Epithelial cell of prostate (primary cell): ENCODE data around the gene GALR3.

Experiments
- DNase-seq: peaks from one replicate; pipeline ENCODE4 v3.0.0-alpha.2; 2011; ENCODE audit warnings: low read depth, low spot score
- H3K27ac ChIP-seq: fragments of 450-650 bp; 2 replicates; pipeline ENCODE4 v1.5.1; 2017; ENCODE audit warnings: mild to moderate bottlenecking

The GALR3 gene

DNA sequence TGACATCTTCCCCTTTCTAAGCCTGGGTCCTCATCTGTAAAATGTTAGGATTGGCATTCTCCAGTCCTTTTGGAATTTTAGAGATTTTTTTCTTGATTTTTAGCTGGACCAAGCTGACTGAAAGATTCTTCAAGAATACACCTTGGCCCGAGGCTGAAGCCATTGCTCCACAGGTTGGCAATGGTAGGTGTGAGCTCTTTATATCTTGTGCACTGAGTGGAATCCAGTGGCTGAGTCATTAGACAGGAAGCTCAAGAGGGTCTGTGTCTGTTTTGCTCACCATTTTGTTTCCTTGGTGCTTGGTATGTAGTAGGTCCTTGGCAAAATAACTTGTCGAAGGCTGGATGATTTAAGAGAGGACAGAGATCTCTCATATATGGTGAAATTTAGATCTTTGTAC lies 32.3 kb downstream of the GALR3 start:
- H3K27ac ChIP-seq, result peak overlapping the region; percentile 17

DNA sequence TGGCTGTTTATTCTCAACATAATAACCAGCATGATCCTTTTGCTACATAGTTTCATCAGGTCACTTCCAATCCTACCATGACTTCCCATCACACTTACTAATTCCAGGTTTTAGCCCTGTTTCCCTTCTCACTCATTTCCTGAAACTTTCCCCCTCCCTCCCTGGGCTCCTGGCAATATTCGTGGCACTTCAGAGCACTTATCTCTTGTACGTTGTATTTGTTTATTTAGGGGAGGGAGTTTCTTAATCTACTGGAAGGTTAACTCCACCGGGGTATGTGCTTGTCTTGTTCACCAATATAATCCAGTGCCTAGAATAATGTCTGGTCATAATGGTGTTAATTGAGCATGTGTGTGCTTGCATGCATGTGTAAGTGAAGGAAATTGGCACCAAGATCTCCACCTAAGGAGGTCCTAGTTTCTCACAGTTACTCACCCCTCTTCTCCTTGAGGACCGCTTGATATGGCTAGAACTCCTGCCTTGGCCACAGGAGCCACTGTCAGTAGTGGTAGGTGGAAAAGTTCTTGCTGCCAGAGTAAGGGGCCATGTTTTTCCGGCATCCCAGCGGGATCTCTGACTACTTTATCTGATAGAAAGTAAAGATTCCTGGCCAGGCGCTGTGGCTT lies 37.7 kb downstream of the GALR3 start:
- no peak overlapping the region for H3K27ac ChIP-seq
- DNase-seq, result no peak

More for the DNA sequence above, 32.3 kb downstream of the GALR3 start:
- DNase-seq, result no peak

DNA sequence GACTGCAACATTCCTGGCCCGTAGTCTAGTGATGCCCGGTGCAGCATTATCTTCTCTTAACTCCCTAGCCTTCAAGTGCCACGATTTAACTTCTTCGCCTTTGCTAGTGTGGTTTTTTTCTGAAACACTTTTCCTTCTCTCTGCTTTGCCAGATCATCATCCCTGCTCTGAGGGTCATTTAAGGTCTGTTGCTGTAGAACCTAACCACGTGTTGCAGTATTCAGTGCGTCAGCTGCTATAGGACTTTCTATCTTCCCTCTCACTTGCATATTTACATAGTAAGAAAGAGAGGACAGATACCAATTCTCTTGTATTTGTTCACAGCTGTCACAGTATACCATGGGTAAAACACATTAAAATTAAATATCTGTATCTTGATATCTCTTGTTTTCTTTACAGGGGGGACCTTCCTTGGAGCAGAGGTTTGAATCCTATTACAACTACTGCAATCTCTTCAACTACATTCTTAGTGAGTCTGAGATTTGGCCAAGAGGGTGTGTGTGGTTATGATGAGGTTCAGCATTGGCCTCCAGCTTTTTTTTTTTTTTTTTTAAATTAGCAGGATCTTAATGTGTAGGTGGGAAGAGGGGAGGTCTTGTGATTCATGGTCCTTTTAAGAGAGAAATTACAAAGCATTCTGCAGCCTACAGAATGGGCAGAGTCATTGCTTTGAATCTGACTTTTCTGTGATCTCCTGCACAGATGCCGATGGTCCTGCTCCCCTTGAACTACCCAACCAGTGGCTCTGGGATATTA lies 39.6 kb downstream of the GALR3 start:
- no peak for DNase-seq
- H3K27ac ChIP-seq, result no peak overlapping the region

DNA sequence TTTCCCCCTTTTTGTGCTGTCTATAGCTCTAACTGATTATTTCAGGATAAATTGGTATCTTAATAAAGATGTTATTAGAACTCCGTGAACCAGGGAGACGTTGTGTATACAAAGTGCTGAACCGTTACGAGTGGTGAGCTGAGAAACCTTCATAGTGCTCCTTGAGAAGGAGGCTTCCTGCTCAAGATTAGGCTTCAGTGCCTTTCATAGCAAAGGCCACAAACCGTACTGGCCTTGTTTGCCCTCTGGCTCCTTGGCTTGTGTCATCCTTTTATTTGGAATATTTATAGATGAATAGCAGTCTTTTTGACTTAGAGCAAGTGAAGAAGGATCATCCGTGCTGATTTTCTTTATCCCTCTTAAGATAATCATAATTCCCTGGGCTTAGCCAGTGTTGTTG lies 42.3 kb downstream of the GALR3 start:
- no peak for DNase-seq
- no peak overlapping the region for H3K27ac ChIP-seq

DNA sequence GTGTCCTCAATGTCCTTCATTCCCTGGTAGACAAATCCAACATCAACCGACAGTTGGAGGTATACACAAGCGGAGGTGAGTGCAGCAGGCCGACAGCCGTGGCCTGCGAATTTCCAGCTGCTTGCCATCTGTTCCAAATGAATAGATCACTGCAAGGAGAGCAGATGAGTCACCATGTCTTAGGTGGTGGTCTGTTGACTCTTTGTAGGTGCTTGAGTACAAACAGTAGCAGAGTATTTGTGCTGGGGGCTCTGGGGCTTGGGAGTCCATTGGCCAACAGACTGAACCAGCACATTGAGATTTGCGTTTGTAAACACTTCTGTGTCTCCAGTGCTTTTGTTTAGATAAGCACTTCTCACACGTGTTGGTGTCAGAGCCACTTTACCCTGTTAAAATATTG lies 47.1 kb downstream of the GALR3 start:
- no peak overlapping the region for H3K27ac ChIP-seq
- no peak for DNase-seq
